Thyroid gland (tissue), 4 donors: ENCODE measurements around the gene PNKD. TPM values are rescaled to one million over a fixed set of nuclear protein-coding genes. Genes with fewer than 3 reads are reported as not detected.

Experiments
- DNase-seq, 2 donors: peaks; one replicate each; pipeline ENCODE4 v3.0.0-alpha.2; 2019
- H3K27ac ChIP-seq, 3 donors: fragments of 200-600 bp; sonication (generic); 1 replicate in 2 of 3; 2 replicates in 1 of 3; pipeline ENCODE4 v1.5.1; 2016 to 2019; ENCODE audit warnings: mild to moderate bottlenecking in 1 of 3, moderate library complexity in 1 of 3
- H3K27me3 ChIP-seq: fragments of 200-600 bp; sonication (generic); one replicate; pipeline ENCODE4 v1.5.1; 2019
- H3K36me3 ChIP-seq, 2 donors: fragments of 200-600 bp; sonication (generic); one replicate each; pipeline ENCODE4 v1.5.1; 2016 to 2019
- H3K4me1 ChIP-seq, 2 donors: fragments of 200-600 bp; sonication (generic); one replicate each; pipeline ENCODE4 v1.5.1; 2017 to 2019
- H3K4me3 ChIP-seq, 3 donors: fragments of 200-600 bp; sonication (generic); replicated peaks in 1 of 3; 1 replicate in 2 of 3; 2 replicates in 1 of 3; pipeline ENCODE4 v1.5.1; 2016; ENCODE audit warnings: mild to moderate bottlenecking in 1 of 3
- H3K9me3 ChIP-seq: fragments of 200-600 bp; sonication (generic); one replicate; pipeline ENCODE4 v1.5.1; 2017
- POLR2A ChIP-seq, 2 donors: fragments of 450-650 bp; IDR thresholded peaks; one replicate each; pipeline ENCODE4 v1.6.1; 2017; ENCODE audit warnings: antibody characterized with exemption in 2 of 2, mild to moderate bottlenecking in 2 of 2, moderate library complexity in 1 of 2
- WGBS, 2 donors: methylation state at CpG; one replicate each; pipeline ENCODE4 v1.1.5; 2017; 5-methylcytosine and 5-hydroxymethylcytosine counted together
- intact Hi-C: fragments of 100-400 bp; cut with DNase I; formaldehyde crosslinking; loops from one replicate; pipeline ENCODE4 v1.15.1; 2023
- total RNA-seq, 4 donors: library from RNA; depleted of rRNA; stranded (reverse); fragments of >200 nt; gene quantifications; one replicate each; pipeline ENCODE4 v1.2.3, GENCODE V29; 2016
- TF ChIP-seq, protein P1 (sequence below), 6 experiments: fragments of 200-600 bp in 3 of 6; fragments of 450-650 bp in 3 of 6; sonication (generic) in 3 of 6; IDR thresholded peaks; one replicate each; pipeline ENCODE4 v1.5.1; 2016 to 2019; ENCODE audit warnings: antibody characterized with exemption in 6 of 6, mild to moderate bottlenecking in 2 of 6, inconsistent platforms in 1 of 6, moderate library complexity in 1 of 6

Gene PNKD
- total RNA-seq, 4 donors from 2014 or later = 57.0 to 110 (median 81.8) TPM

DNA sequence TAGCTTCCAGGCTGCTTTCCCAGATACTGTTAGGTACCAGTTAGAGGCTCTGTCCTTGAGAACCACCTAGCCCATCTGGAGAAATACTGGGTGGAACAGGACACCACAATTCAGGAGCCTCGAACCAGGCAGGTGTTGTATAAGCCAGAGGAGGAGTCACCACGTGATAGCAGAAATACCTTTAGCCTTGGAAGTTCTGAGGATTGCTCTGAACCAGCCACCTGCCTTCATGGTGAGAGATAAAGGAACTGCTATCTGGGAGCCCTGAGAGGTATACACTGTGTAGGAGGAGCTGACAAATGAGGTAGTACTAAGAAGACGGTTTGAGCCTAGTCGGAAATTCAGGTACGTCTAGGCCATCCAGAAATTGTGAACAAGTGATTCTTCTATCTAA, 17.1 kb upstream of the PNKD start:
- peaks cover 0 to under 1% of the 10 kb centered on the region in 2 donors for H3K4me1 ChIP-seq
- no peak for DNase-seq
- TF ChIP-seq, protein P1, sequence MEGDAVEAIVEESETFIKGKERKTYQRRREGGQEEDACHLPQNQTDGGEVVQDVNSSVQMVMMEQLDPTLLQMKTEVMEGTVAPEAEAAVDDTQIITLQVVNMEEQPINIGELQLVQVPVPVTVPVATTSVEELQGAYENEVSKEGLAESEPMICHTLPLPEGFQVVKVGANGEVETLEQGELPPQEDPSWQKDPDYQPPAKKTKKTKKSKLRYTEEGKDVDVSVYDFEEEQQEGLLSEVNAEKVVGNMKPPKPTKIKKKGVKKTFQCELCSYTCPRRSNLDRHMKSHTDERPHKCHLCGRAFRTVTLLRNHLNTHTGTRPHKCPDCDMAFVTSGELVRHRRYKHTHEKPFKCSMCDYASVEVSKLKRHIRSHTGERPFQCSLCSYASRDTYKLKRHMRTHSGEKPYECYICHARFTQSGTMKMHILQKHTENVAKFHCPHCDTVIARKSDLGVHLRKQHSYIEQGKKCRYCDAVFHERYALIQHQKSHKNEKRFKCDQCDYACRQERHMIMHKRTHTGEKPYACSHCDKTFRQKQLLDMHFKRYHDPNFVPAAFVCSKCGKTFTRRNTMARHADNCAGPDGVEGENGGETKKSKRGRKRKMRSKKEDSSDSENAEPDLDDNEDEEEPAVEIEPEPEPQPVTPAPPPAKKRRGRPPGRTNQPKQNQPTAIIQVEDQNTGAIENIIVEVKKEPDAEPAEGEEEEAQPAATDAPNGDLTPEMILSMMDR (IDR thresholded peaks at IDR 0.05) = no peak
- no peak for TF ChIP-seq POLR2A (IDR thresholded peaks at IDR 0.05)
- WGBS, 2 donors = 91 to 94% methylated on average over 5 of the region's 5 CpGs
- no peak overlapping the region for H3K27ac ChIP-seq
- H3K36me3 ChIP-seq = peaks cover 76 to 80% of the 10 kb centered on the region in 2 donors
- intact Hi-C loops = loop anchor here (10.0 kb wide), 1 partner anchor 68 kb away; no protein-coding TSS in a partner anchor
- no peaks in the 10 kb centered on the region for H3K9me3 ChIP-seq
- H3K27me3 ChIP-seq = no peaks in the 10 kb centered on the region
- H3K4me3 ChIP-seq = no peak overlapping the region

DNA sequence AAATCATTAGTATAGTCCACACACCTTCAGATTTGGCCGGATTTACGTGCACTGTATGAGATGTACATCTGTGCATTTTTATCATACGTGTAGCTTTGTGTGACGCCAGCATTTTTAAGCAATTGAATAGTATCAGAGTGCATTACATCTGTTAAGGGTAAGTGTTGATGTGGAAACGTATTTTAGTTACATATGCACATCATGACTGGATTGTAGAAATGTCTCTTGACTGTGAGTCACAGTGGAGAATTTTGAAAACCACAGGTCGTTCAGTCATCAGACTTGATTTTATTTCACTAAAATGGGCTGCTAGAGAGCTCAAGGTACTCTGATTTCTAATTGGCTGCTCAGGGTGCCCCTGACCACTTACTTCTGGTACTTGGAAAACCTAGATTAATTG, 14.9 kb upstream of the PNKD start:
- TF ChIP-seq POLR2A (IDR thresholded peaks at IDR 0.05) = no peak
- TF ChIP-seq, protein P1 (IDR thresholded peaks at IDR 0.05) = no peak
- intact Hi-C loops = loop anchor here (10.0 kb wide), 1 partner anchor 71 kb away; no protein-coding TSS in a partner anchor
- Histone ChIP-seq H3K9me3 (no peaks in the 10 kb centered on the region), H3K36me3 (peaks cover 54 to 57% of the 10 kb centered on the region in 2 donors), H3K4me1 (peaks cover 0 to 21% of the 10 kb centered on the region in 2 donors), H3K27ac (no peak overlapping the region), H3K27me3 (no peaks in the 10 kb centered on the region), H3K4me3 (no peak overlapping the region)
- 85 to 86% methylated on average over 6 of the region's 6 CpGs for WGBS, 2 donors
- no peak for DNase-seq

DNA sequence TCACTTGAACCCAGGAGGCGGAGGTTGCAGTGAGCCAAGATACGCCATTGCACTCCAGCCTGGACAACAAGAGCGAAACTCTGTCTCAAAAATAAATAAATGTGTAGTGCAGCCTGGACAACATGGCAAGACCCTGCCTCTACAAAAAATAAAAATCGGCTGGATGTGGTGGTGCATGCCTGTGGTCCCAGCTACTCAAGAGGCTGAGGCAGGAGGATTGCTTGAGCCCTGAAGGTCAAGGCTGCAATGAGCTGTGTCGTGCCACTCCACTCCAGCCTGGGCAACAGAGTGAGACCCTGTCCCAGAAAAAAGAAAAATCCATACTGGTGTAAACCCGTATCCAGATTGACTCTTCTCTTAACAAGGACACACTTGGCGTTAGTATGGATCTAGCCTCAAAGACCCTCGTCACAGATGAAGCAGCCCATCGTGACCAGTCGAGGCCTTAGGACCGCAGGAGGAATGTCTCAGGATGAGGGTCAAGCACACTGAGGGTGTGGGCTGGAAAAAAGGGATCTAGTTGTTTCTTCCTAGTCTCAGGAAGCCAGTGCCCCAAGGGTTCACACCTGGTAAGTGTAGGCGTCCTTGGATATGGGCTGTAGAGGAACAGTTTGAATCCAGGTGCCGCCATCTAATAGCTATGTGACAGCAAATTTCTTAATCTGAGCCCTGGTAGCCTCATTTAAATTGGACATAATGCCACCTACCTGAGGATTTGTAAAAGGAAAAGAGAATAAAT, 13.5 kb upstream of the PNKD start:
- 94 to 95% methylated on average over 13 of the region's 13 CpGs for WGBS, 2 donors
- H3K4me1 ChIP-seq = peaks cover 0 to 30% of the 10 kb centered on the region in 2 donors
- H3K4me3 ChIP-seq = no peak overlapping the region
- no peak for TF ChIP-seq POLR2A (IDR thresholded peaks at IDR 0.05)
- TF ChIP-seq, protein P1 (IDR thresholded peaks at IDR 0.05) = no peak
- intact Hi-C loops = loop anchor here (10.0 kb wide), 1 partner anchor 72 kb away; no protein-coding TSS in a partner anchor
- H3K9me3 ChIP-seq = no peaks in the 10 kb centered on the region
- no peak for DNase-seq
- peaks cover 41 to 44% of the 10 kb centered on the region in 2 donors for H3K36me3 ChIP-seq
- no peak overlapping the region for H3K27ac ChIP-seq
- no peaks in the 10 kb centered on the region for H3K27me3 ChIP-seq

DNA sequence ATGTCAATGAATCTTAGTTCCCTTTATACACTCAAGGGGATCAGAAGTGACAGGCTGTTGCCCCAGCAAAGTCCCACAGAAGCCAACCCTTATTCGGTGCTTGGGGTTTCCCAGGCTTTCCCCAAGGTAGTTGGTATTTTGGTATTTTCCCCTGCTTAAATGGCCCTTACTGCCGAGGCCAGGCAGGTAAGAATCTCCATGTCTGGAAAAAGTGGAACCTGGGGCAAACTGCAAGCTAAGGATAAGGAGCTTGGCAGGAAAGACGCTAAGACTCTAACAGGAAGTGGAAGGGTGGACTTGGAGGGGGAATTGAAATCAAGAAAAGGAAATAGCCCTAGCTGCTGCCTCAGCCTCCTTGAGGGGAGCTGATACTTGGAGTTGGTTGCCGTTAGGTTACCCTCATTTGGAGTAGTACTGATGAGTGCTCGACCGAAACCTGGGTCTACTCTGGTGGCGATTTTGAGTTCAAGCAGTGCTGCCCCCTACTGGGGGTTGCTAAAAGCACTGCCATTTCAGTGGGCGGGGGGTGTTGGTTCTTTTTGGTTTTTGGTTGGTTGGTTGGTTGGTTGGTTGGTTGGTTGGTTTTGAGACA, 12.8 kb upstream of the PNKD start:
- peaks cover 34 to 37% of the 10 kb centered on the region in 2 donors for H3K36me3 ChIP-seq
- no peaks in the 10 kb centered on the region for H3K9me3 ChIP-seq
- no peak overlapping the region for H3K4me3 ChIP-seq
- H3K27ac ChIP-seq = no peak overlapping the region
- peaks cover 0 to 30% of the 10 kb centered on the region in 2 donors for H3K4me1 ChIP-seq
- WGBS, 2 donors = 46 to 60% methylated on average over 8 of the region's 8 CpGs
- no peaks in the 10 kb centered on the region for H3K27me3 ChIP-seq
- TF ChIP-seq POLR2A (IDR thresholded peaks at IDR 0.05) = no peak
- TF ChIP-seq, protein P1 (IDR thresholded peaks at IDR 0.05) = peak in 3 of 6 experiments; percentile 32 to 50 (median 39)
- intact Hi-C loops = loop anchor here (10.0 kb wide), 1 partner anchor 73 kb away; no protein-coding TSS in a partner anchor
- no peak for DNase-seq
